Ovary (tissue), 9 donors: ENCODE data around the gene INCA1. TPM values are rescaled to one million over a fixed set of nuclear protein-coding genes. Genes with fewer than 3 reads are reported as not detected.
A peak's percentile ranks its signal among the peaks of the same experiment; 100 is the strongest.

Source experiments
- DNase-seq, 5 donors: peaks; one replicate each; pipeline ENCODE4 v3.0.0-alpha.2; 2019 to 2020
- H3K27ac ChIP-seq, 2 donors: fragments of 200-600 bp; one replicate each; pipeline versions ENCODE4 v1.5.1 to v1.8.0; 2019 to 2022
- H3K27me3 ChIP-seq: fragments of 200-600 bp; one replicate; pipeline ENCODE4 v1.8.0; 2022
- H3K36me3 ChIP-seq: fragments of 200-600 bp; sonication (generic); one replicate; pipeline ENCODE4 v1.5.1; 2019
- H3K4me1 ChIP-seq: one replicate; pipeline ENCODE4 v1.8.1; 2013; ENCODE audit warnings: mild to moderate bottlenecking, moderate library complexity; ENCODE audit not compliant: insufficient read depth
- H3K4me3 ChIP-seq: fragments of 200-600 bp; sonication (generic); one replicate; pipeline ENCODE4 v1.5.1; 2017
- H3K9me3 ChIP-seq, 2 donors: fragments of 200-600 bp in 1 of 2; sonication (generic) in 1 of 2; one replicate each; pipeline versions ENCODE4 v1.5.1 to v1.8.1; 2013 to 2019; ENCODE audit warnings: mild to moderate bottlenecking in 1 of 2, moderate library complexity in 1 of 2
- EP300 ChIP-seq: sonication (generic); formaldehyde crosslinking; IDR thresholded peaks from one replicate; pipeline ENCODE4 v1.6.1; 2017; ENCODE audit warnings: antibody characterized with exemption
- POLR2A ChIP-seq: fragments of 450-650 bp; IDR thresholded peaks from one replicate; pipeline ENCODE4 v1.6.1; 2017; ENCODE audit warnings: antibody characterized with exemption, mild to moderate bottlenecking, moderate library complexity
- WGBS, 3 donors: extraction: QIAGEN DNeasy Blood & Tissue Kit in 1 of 3; methylation state at CpG; one replicate each; pipeline versions ENCODE4 v1.1.5 to v1.1.7; 2013 to 2017; 5-methylcytosine and 5-hydroxymethylcytosine counted together
- intact Hi-C, 4 donors: fragments of 100-400 bp; cut with DNase I; formaldehyde crosslinking; loops; one replicate each; pipeline versions ENCODE4 v1.11.0 to v1.15.1; 2022 to 2023
- polyA plus RNA-seq, 2 donors: library from polyadenylated mRNA; stranded (reverse); fragments of 200-250 nt in 1 of 2; fragments of 350-450 nt in 1 of 2; fragmentation: Illumina TruSeq in 1 of 2; extraction: RNeasy Lipid Tissue Mini Kit (QIAGEN cat#74804) in 1 of 2; gene quantifications; one replicate each; pipeline ENCODE4 v1.2.3, GENCODE V29; 2013 to 2014
- total RNA-seq, 7 donors: library from RNA; depleted of rRNA in 2 of 7; stranded (reverse); fragments of >200 nt in 2 of 7; fragmentation: NEBNext Ultra II Directional in 3 of 7; extraction: Animal tissue kit (Norgen Biotek cat#: 25700) in 3 of 7; gene quantifications; one replicate each; pipeline versions ENCODE4 v1.1.0 to v1.2.4, GENCODE V29; 2016 to 2023
- TF ChIP-seq, protein P1 (sequence below), 3 donors: fragments of 450-650 bp in 2 of 3; fragments of 200-600 bp in 1 of 3; IDR thresholded peaks; one replicate each; pipeline versions ENCODE4 v1.5.1 to v1.8.0; 2016 to 2022; ENCODE audit warnings: antibody characterized with exemption in 3 of 3, mild to moderate bottlenecking in 1 of 3
- donor health status: DM: no; HTN: no; CAD: no; lungs with moderate emphysema.
- donor health status: DM: no; HTN: no; CAD: no.
- donor health status: Bipolar disorder and iron deficiency.
- donor health status: DM: yes; HTN: yes; CAD: no.
- donor health status: DM: no; HTN: no; CAD: no.
- donor health status: DM: yes; HTN: yes; CAD: no.

The INCA1 gene
- total and polyA plus RNA-seq, 9 donors = 0.95 to 5.0 (median 1.9) TPM

GRCh38 chr17:4986951-4987766 is 10.2 kb downstream of the INCA1 start, which contains the start of gene CAMTA2:
CAMTA2 (minus strand) TSS chr17:4987675; CDS start chr17:4986222, 1,453 bp downstream.
- peak; percentile 90 to 93 (median 92) for DNase-seq
- 0 to 1% (median 1%) methylated on average over 60 to 78 of the region's 78 CpGs for WGBS, 3 donors
- intact Hi-C loops = loop anchor here in 1 of 4 donors (5.0 kb wide), 1 partner anchor 80 kb away; no protein-coding TSS in a partner anchor
- no peaks in the 10 kb centered on the region for H3K36me3 ChIP-seq
- no peaks in the 10 kb centered on the region for H3K9me3 ChIP-seq
- peak within 1 kb of the TSS; percentile 51 for H3K4me3 ChIP-seq
- H3K27ac ChIP-seq = peak within 1 kb of the TSS; percentile 95 to 97
- H3K27me3 ChIP-seq = no peaks in the 10 kb centered on the region
- peak; percentile 72 for TF ChIP-seq POLR2A
- TF ChIP-seq, protein P1, sequence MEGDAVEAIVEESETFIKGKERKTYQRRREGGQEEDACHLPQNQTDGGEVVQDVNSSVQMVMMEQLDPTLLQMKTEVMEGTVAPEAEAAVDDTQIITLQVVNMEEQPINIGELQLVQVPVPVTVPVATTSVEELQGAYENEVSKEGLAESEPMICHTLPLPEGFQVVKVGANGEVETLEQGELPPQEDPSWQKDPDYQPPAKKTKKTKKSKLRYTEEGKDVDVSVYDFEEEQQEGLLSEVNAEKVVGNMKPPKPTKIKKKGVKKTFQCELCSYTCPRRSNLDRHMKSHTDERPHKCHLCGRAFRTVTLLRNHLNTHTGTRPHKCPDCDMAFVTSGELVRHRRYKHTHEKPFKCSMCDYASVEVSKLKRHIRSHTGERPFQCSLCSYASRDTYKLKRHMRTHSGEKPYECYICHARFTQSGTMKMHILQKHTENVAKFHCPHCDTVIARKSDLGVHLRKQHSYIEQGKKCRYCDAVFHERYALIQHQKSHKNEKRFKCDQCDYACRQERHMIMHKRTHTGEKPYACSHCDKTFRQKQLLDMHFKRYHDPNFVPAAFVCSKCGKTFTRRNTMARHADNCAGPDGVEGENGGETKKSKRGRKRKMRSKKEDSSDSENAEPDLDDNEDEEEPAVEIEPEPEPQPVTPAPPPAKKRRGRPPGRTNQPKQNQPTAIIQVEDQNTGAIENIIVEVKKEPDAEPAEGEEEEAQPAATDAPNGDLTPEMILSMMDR (IDR thresholded peaks at IDR 0.05) = peak; percentile 50 to 83 (median 79)
- no peak for TF ChIP-seq EP300
- H3K4me1 ChIP-seq = peaks cover 11% of the 10 kb centered on the region

DNA sequence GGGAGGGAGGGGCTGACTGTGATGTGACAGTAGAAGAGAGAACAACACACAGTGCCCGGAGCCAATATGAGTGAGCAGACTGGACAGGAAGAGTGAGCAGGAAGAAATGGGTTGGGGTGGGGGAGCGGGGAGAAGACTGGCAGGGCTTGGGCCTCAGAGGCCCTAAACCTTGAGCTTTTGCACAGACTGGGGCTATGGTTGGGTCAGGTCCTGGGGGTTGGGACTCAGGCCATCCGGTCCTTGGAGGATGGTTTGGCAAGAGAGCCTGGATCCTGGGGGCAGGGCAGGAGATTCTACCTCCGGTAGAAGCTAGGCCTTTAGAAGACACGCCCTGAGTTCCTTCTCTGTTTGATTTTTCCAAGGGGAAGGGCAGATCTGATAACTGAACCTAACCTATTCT is 10.9 kb downstream of the INCA1 start:
- no peaks in the 10 kb centered on the region for H3K27me3 ChIP-seq
- peaks cover 11% of the 10 kb centered on the region for H3K4me1 ChIP-seq
- H3K9me3 ChIP-seq = no peaks in the 10 kb centered on the region
- 46 to 55% (median 50%) methylated on average over 5 of the region's 5 CpGs for WGBS, 3 donors
- H3K27ac ChIP-seq = peak overlapping the region; percentile 95 to 97
- peak overlapping the region; percentile 51 for H3K4me3 ChIP-seq
- H3K36me3 ChIP-seq = no peaks in the 10 kb centered on the region
- intact Hi-C loops = loop anchor here in 1 of 4 donors (5.0 kb wide), 1 partner anchor 79 kb away; no protein-coding TSS in a partner anchor
- TF ChIP-seq POLR2A = no peak
- TF ChIP-seq, protein P1 (IDR thresholded peaks at IDR 0.05) = no peak
- TF ChIP-seq EP300 = no peak
- peak in 2 of 5 donors; percentile 21 to 45 for DNase-seq

- Histone ChIP-seq H3K4me1 (peaks cover 4% of the 10 kb centered on the region), H3K36me3 (no peaks in the 10 kb centered on the region), H3K27ac (no peak overlapping the region), H3K27me3 (no peaks in the 10 kb centered on the region), H3K4me3 (no peak overlapping the region), H3K9me3 (no peaks in the 10 kb centered on the region)
- intact Hi-C loops = loop anchor here in 1 of 4 donors (5.0 kb wide), 1 partner anchor 80 kb away; no protein-coding TSS in a partner anchor
- no peak for DNase-seq
- 58 to 73% (median 63%) methylated on average over 5 of the region's 5 CpGs for WGBS, 3 donors
- TF ChIP-seq, protein P1 (IDR thresholded peaks at IDR 0.05) = no peak
- TF ChIP-seq POLR2A = no peak
- TF ChIP-seq EP300 = no peak
Measured at GRCh38 chr17:4982305-4982704, 15.0 kb downstream of the INCA1 start.

GRCh38 chr17:4980644-4981216 is 16.6 kb downstream of the INCA1 start:
- no peaks in the 10 kb centered on the region for H3K4me1 ChIP-seq
- H3K27me3 ChIP-seq = no peaks in the 10 kb centered on the region
- H3K27ac ChIP-seq = no peak overlapping the region
- WGBS, 3 donors = 33 to 38% (median 35%) methylated on average over 6 of the region's 6 CpGs
- intact Hi-C loops = loop anchor here in 1 of 4 donors (5.0 kb wide), 1 partner anchor 82 kb away; no protein-coding TSS in a partner anchor
- no peaks in the 10 kb centered on the region for H3K9me3 ChIP-seq
- no peak for DNase-seq
- TF ChIP-seq POLR2A = no peak
- TF ChIP-seq, protein P1 (IDR thresholded peaks at IDR 0.05) = peak; percentile 46 to 60 (median 47)
- TF ChIP-seq EP300 = no peak
- H3K36me3 ChIP-seq = no peaks in the 10 kb centered on the region
- no peak overlapping the region for H3K4me3 ChIP-seq
